Activated CD8-positive, alpha-beta memory T cell treated with anti-CD3 and anti-CD28 coated beads, Interleukin-2, amount 50 U/mL, for 24 hours (primary cell): Measurements from ENCODE around the gene SHOC2.
"Not testable (repeated sequence)": the region's sequence is repeated elsewhere in the genome, so short reads cannot be mapped to it uniquely, and the experiment has no call there.

Source experiments
- DNase-seq: peaks from one replicate; pipeline ENCODE4 v3.0.0-alpha.2; 2020; ENCODE audit errors: extremely low read depth

SHOC2 gene

DNA sequence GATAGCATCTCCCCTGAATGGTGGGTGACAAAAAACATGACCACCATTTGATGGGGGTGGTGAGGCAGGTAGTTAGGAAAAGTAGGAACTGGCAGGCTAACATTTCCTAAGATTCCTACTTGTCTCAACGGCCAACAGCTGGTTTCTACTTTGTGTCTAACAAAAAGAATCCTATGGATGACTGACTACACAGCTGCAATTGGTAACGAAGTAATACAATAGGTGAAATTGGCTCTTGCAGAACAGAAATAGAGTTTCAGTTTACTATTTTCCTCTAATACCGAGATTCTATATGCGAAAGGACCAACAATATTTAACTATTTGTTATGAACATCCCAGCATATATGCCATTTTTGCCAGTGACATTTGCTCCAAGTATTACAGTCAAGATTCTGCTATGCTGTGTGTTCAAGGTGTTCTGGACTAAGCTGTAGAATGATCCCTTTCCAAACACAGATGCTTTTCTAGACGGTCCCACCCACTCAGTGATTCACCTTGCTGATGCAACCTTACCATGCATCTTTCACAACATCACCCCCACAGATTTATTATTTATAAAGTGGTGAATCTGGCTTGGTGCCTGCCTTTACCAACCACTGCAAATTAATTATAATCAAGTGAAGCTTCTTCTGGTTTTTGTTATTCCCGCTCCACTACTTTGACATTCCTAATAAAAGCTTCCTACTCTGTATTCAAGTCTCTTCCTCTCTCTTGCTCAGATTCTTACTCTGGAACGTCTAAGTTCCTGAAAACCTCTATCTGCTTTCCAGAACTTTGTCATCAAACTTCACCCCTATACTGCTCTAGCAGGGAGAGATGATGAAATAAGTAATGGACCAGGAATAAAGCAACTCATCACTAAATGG is 17.2 kb upstream of the SHOC2 start:
- no peak for DNase-seq

DNA sequence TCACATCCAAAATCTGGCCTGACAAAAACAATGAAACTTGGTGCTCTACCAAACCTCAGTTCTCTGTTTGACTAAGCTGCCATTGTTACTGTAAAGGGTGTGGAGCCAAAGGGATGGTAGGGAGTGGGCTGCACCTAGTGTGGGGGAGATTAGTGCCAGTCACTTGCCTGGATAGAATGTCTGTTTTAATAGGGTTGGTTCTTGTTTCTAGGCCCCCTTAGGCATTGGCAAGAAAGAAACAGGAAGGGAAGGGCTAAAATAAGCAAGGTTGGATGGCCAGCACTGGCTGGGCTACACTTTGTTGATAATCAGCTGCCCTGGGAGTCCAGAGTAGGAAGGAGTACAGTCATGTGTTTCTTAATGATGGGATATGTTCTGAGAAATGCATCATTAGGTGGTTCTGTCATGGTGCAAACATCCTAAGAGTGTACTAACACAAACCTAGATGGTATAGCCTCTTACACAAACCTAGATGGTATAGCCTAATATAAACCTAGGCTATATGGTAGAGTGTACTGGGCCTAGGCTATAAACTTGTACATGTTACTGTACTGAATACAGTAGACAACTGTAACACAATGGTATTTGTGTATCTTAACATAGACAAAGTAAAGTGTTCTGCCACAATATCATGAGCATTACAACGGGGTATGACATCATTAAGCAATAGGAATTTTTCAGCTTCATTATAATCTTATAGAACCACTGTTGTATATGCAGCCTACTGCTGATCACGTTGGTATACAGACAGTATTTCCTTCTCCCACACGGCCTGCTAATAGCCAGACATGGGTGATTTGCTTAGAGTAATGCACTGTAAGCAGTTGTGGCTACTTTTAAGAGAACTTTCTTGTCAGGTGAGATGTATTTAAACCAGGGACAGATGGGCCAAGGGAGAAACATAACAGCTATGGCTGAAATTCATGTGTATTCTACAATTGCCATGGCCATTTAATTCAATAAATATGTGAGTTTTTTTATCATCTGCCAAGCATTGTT is 15.8 kb upstream of the SHOC2 start:
- DNase-seq = no peak

DNA sequence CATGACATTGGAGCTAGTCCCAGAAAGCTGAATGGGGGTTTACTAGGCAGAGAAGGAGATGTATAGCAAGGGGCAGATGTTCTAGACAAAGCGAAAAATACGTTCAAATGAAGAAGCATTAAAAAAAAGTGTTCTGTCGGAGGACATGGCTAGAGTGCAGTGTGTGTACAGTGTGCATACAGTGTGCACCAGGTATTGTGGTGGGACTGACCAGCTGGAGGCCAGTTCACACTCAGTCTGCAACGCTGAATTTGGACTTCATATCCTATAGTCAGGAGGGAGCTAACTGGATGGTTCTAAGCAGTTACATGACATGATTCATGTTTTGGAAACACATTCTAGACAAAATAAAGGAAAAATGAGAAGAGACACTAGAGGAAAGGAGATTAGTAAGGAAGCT is 9.3 kb upstream of the SHOC2 start:
- DNase-seq = no peak

DNA sequence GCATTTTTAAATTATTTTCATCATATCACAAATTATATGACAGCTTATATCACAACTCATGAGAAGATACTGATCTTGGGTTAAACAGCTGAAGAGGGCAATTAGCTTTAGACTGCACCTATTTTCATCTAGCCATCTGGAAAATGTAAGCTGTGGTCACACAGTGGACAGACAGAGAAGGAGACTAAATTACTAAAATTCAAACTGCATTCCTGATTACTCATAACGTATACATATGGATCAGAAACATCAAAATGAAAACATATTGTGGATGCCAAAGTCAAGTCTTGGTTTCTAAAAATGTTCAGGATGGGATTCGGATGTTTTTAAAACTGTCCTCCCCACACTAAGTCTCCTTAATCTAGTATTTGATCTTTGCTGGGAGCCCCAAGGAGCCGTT is 7.0 kb upstream of the SHOC2 start:
- no peak for DNase-seq

DNA sequence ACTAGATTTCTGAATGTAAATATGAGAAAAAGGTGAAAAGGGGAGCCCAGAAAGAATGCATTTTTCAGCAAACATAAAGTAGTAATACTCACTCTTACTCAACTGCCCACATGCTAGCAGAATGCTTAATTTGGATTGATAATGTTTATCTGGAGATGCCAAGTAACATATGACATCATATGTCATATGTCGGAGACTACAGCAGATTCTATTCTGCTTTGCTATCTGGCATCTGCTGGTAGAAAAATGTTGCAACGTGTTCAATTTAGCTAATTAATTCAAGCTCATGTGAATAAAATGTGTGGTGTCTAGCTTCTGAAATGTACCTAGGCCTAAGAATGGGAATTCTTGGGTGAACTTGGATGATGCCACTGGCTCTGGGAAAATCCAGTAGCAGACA is 5.0 kb upstream of the SHOC2 start:
- no peak for DNase-seq

DNA sequence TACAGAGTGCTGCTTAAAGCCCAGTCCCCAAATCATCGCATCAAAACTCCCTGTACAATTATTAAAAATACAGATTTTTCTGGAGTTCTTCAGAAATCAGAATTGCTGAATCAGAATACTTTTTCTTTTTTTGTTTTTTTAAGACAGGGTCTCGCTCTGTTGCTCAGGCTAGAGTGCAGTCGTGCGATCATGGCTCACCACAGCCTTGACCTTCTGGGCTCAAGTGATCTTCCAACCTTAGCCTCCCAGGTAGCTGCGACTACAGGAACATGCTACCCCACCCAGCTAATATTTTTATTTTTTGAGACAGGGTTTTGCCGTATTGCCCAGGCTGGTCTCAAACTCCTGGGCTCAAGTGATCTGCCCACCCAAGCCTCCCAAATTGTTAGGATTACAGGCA is 4.4 kb upstream of the SHOC2 start:
- no peak for DNase-seq

DNA sequence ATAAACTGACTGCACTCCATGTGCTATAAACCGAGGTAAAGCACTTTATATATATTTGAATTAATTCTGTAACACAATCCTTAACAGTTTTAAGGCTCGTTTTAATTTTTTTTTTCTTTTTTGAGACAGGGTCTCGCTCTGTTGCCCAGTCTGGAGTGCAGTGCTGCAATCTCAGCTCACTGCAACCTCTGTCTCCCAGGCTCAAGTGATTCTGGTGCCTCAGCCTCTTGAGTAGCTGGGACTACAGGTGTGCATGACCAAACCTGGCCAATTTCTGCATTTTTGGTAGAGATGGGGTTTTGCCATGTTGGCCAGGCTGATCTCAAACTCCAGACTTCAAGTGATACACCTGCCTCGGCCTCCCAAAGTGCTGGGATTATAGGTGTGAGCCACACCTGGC is 3.8 kb upstream of the SHOC2 start:
- DNase-seq = not testable (repeated sequence)

DNA sequence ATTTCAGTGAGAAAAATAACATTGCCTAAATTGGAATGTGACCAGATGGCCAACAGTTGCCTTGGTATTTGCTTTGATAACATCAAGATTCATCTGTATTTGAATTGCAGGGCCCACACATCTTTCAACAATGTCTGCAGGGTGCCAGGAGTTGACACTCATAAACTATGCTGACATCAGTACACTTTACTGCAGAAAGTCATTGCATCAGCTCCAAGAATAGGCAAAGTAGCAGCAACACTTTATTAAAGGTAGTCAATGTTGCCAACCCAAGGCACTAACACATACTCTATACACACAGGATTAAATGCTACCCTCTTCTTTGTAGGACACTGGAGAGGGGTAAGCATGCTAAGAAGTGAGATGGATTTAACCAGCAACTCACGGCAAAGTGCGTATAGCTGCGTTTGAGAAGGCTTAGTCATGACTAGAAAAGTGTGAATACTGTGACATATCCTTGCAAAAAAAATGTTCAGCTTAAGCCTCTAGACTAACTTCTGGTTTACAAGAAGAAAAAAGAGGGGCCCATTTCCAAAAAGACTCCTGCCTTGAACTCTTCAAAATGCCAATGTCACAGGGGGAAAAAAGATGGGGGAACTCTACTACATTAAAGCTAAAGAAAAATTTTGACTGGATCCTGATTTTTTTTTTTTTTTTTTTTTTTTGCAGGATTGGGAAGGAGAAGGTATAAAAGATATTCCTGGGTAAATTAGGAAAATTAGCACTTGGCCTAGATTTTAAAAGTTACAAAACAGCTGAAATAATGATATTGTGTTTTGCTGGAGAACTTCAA is 2.7 kb upstream of the SHOC2 start:
- no peak for DNase-seq

DNA sequence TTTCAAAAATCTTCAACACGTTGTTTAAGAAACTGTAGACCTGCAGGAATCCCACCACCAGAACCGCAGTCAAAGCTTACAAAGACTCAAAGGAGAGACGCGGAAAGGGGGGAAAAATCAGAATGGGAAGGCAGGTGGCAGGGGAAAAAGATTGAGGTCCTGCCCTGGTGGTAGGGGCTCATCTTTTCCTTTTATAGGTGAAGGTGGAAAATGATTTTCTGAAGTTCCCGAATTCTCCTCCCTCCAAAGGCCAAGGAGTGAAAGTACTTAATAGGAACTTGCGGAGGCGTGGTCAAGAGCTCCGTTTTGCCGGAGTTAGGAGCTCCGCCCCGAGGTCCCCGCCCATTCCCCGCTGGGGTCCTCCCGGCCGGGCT is 1.1 kb upstream of the SHOC2 start:
- peak; percentile 70 for DNase-seq

DNA sequence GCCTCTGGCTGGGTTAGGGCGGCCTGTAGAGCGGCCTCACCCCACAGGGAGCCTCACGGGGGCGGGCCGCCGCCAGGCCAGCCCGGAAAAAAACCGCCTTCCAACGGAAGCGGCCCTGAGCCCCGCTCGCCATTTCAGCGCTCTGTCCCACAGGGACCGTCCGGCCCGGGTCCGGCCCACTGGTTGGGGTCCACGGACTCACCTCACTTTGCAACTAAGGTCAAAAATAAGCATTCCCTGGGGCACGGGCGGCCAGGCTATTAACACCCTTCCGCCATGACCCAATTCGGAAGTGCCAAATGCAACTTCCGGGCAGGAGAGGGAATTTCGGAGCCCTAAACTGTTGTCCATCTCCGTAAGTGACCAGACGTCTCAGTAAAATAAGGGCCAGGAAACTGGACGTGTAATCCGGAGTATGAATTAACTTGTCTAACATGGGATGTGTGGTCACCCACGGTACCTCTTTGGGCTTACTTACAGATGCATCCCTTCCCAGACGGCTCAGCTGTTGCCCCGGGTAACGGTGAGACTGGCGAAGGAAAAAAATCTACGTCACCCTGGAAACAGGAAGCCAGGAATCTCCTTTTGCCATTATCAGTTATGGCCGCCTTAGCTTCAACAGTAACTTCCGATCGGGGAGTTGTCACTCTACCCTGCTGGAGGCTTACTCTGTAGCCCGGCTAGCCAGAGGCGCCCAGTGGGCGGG is 608 bp upstream of the SHOC2 start, which contains the start of gene BBIP1:
BBIP1 (minus strand) TSS at position 538 of the 706 bp plus-strand sequence. CDS start 1,023 bp downstream, outside the sequence.
- no peak for DNase-seq

DNA sequence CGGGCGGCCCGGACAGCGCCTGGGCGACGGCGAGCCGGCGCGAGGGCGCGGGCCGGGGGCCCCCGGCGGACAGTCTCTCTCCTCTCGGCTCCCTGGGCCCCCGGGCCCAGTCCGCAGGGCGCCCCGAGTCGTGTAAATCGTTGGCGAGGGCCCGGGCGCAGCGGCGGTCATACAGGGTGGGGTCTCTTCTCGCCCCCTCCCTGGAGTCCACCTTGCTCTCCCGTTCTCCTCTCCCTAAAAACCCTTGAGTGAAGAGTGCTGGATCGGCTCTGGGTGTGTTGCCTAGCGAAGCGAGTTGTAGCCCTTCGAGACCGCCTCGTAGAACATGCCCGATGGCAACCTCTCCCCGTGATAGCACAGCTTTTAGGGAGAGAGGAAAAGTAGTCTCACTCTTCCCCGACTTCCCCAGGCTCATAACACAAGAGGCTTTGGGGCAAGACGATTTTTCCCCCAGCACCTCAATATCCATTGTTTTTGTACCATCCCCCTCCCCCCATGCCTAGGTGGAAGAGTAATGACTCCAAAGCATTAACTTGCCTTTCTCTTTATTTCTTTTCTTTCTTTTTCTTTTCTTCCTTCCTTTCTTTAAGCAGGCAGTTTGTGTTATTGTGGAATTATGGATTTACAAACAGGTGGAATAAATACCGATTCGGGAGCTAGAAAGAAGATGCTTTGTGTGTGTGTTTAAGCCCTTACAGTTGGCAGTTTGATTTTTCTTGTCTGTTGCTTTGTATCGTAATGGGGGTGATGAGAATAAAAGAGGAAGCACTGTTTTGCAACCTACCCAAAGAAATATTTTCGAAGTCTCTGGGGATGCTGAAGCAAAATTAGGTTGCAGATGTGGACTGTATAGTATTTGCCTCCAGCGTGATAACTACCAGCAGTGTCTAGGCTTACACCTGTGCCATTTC is 822 bp downstream of the SHOC2 start:
- no peak for DNase-seq

DNA sequence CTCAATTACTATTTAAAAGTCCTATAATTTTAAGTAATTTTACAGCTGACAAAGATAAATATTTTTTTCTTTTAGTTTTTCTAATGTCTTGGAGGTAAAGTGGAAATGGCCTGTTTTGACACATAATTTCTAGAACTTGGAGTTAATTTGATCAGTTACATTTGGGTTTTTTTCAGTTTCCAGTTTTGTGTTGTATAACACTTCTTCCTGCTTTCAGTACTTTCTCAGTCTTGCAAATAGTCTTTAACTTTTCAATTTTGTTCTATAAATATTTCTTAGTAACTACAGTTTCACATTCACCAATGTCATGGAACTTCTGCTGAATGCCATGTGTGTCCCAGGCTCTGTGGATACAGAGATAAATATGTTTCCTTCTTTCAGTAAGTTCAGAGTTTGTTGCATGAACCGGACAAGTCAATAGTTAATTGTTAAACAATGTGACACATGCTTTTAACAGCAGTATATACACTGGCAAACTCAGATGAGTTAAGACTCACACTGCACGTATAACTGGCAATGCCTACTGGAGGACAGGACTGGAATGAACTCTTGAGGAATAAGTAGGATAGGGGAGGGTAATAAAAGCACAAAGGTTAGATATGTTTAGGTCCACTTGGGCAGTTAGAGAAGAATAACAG is 4.6 kb downstream of the SHOC2 start:
- no peak for DNase-seq

DNA sequence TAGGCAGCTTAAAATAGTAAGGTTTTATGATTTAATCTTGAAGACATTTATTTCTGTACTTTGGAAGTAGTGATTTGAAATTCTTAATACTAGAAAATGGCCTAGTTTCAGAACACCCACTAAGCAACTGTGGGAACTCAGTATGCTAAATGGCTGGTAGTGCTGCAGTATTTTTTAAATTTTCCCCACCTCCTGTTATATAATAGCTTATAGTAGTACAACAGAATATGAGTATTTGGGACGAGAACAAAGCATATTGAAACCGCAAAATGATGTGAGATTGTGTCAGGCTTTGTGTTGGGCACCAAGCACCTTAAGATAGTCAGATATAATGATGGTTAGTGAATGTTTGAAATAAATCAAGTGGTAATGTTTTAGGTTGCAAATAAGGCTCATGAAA is 8.1 kb downstream of the SHOC2 start:
- DNase-seq = no peak

DNA sequence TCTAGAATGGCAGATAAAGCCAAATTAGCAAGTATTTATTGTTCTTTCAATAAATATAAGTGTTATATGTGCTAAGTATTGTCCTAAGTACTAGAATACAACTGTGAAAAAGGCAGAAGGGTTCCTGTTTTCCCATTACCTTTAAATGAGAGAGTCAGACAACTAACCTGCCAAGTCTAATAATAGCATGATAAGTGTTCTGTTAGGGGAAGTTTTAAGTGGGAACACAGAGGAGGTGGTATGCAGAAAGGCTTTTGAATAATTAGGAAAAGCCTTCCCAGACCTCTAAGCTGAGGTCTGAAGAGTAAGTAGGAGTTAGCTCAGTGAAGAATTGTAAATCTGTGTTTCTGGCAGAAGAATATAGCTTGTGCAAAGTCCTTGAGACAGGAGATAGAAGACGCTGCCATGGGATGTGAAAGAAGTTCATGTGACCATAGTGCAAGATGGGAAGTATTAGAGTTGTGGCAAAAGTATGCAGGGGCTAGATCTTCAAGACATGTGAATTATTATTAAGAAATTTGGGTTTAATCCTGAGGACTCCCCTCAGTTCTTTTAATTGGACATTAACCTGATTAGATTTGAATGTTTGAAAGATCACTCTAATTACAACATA is 12.5 kb downstream of the SHOC2 start:
- no peak for DNase-seq

DNA sequence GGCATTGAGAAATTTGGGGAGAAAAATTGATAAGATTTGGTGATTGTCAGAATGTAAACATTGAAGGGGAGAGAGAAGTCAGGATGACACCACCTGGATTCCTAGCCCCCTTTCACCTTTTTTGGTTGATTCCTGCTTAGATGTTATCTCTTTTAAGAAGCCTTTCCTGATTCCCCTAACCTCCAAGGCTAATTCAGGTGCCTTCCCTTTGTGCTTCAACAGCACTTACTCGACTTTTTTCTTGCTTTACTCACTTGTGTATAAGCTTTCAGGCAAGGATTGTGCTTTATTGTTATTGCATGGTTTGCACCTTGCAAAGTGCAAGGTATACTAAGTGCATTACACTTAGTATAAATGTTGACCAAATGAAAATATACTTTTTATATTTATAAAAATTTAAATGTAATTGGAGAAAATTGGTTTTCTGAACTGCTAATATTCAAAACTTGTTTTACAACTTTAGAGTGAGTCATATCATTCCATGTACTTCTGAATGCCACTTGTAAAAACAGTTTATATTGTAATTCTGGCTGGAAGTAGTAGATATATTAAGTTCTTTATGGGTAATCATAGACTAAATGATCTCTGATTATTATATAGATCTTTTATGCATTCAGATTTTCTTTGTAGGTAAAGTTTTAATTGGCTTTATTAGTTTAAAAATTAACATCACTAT is 13.2 kb downstream of the SHOC2 start:
- no peak for DNase-seq

DNA sequence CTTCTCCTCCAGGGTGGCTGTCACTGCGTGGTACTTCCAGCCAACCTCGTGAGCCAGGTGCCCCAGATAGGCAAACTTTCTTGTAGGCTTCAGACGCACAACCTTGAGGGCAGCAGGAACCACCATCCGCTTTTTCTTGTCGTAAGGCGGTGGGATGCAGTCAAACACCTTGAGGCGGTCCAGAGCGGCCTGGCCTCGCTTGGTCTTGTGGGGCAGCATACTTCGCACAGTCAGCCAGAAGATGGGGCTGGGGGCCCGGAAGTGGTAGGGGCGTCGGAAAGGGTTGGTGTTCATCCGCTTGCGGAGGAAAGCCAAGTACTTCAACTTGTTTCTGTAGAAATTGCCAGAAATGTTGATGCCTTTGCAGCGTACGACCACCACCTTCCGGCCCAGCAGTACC is 17.4 kb downstream of the SHOC2 start:
- no peak for DNase-seq

DNA sequence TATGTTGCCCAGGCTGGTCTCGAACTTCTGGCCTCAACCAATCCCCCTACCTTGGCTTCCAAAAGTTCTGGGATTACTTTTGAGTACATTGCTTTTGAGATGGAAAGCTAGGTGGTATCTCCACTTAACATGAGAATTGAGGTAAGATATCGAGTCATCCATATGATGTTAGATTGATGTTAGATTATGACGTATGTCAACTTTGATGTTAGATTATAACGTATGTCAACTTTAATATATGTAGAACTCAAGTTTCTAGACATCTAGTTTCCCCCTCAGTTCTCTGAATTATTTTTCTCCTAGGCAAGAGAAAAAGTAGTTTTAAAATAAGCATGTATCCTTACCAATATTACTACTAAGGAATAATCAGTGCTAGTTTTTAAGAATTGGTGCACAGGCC is 20.0 kb downstream of the SHOC2 start:
- no peak for DNase-seq

DNA sequence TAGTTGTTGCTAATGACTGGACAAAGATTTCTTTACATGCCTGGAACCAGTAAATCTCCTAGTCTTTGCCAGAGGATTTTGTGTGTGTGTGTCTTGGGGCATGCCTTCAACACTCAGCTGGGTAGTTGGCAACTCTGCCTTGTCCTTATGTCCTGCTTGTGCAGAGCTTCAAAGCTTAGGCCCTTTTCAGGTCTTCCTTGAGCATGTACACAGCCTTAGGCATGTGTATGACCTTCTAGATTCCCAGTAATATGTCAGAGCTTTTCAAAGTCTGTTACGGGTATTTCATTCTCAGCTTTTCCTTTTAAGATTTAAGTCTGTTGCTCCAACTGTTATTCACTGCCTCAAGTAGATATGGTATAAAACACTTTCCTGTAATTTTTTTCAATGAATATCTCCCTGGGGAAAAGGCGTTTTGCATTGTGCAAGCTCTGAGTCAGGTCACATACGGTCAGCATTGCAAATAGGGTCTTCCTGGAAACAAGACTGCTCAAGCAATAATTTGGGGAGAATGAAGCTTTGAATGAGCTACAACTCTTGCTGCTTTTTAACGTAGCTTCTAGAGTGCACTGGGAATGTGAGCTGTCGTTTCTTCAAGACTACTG is 25.5 kb downstream of the SHOC2 start:
- no peak for DNase-seq
